ENCODE data around the gene ASTN2.

Gene ASTN2

DNA sequence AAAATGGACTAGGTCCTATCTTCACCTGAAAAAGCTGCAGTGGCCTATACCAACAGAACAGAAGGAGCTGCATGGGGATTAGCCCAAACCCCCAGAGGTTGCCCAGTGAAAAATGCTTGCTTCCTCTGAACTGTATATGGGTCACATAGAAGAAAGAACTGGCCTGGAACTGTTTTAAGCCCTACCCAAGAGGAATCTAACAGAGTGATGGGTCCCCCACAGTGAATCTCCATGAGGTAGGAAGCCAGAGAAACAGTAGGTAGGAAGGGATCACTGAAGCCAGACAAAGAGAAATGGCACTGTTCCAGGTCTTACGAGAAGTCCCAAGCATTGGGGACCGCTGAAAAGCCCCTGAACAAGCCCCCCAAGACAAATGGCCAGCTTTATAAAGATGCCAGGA is 756.6 kb downstream of the ASTN2 start:
- H3K4me3 ChIP-seq (ENCODE audit: low read depth, low read length): no peak overlapping the region
- TF ChIP-seq, protein P1, sequence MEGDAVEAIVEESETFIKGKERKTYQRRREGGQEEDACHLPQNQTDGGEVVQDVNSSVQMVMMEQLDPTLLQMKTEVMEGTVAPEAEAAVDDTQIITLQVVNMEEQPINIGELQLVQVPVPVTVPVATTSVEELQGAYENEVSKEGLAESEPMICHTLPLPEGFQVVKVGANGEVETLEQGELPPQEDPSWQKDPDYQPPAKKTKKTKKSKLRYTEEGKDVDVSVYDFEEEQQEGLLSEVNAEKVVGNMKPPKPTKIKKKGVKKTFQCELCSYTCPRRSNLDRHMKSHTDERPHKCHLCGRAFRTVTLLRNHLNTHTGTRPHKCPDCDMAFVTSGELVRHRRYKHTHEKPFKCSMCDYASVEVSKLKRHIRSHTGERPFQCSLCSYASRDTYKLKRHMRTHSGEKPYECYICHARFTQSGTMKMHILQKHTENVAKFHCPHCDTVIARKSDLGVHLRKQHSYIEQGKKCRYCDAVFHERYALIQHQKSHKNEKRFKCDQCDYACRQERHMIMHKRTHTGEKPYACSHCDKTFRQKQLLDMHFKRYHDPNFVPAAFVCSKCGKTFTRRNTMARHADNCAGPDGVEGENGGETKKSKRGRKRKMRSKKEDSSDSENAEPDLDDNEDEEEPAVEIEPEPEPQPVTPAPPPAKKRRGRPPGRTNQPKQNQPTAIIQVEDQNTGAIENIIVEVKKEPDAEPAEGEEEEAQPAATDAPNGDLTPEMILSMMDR (IDR thresholded peaks at IDR 0.05; ENCODE audit: low read depth, low read length, missing control alignments): no peak
- DNase-seq (ENCODE audit: low read depth): no peak

DNA sequence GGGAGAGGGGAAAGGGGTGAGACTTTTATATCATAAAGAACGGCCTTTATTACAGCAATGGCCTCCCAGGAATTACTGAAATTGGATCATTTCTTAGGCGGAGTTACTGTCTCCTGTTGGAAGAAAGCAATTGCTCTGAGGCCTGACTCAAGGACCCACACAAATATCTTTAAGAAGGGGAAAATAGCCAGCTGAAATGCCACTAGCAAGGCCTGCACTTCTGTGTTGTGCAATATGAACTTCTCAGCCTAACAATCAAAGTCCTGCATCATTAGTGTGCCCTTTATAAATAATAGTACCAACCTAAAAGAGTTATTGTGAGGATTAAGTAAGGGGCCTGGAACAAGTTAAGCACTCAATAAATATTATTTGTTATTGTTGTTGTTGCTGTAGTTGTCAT is 757.9 kb downstream of the ASTN2 start:
- no peak overlapping the region for H3K4me3 ChIP-seq (ENCODE audit: low read depth, low read length)
- TF ChIP-seq, protein P1 (IDR thresholded peaks at IDR 0.05; ENCODE audit: low read depth, low read length, missing control alignments): no peak
- DNase-seq (ENCODE audit: low read depth): no peak

DNA sequence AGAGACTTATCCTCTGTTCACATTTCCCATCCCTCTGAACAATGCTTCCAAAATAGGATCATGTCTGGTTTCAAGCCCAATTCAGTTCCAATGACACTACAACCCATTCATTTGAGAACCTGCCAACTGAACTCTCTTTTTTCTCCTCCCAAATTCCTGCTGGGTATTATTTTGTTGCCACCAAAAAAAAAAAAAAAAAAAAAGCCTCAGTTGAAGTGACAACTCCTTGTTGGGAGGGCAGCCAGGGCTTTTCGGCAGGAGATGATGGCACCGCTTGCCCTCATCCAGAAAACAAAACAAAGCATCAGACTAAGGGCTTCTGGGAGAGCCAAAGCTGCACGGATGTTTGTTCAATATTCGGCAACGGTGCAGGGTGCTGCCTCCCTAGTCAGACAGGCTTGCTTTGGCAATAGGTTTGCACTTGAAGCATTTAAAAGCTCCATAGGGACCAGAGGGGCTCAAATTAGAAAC is 758.3 kb downstream of the ASTN2 start:
- DNase-seq (ENCODE audit: low read depth): no peak
- no peak overlapping the region for H3K4me3 ChIP-seq (ENCODE audit: low read depth, low read length)
- TF ChIP-seq, protein P1 (IDR thresholded peaks at IDR 0.05; ENCODE audit: low read depth, low read length, missing control alignments): no peak

DNA sequence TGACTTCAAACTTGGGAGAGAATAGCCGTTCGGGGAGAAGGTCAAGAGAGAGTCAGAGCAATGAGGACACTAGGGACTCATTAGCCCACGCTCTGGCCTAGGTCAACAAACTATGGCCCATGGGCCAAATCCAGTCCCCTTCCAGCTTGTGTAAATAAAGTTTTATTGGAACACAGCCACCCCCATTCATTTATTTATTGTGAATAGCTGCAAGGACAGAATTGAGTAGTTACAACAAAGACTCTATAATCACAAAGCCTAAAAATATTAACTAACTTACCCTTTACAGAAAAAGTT is 760.9 kb downstream of the ASTN2 start:
- H3K4me3 ChIP-seq (ENCODE audit: low read depth, low read length): no peak overlapping the region
- no peak for DNase-seq (ENCODE audit: low read depth)
- TF ChIP-seq, protein P1 (IDR thresholded peaks at IDR 0.05; ENCODE audit: low read depth, low read length, missing control alignments): no peak

DNA sequence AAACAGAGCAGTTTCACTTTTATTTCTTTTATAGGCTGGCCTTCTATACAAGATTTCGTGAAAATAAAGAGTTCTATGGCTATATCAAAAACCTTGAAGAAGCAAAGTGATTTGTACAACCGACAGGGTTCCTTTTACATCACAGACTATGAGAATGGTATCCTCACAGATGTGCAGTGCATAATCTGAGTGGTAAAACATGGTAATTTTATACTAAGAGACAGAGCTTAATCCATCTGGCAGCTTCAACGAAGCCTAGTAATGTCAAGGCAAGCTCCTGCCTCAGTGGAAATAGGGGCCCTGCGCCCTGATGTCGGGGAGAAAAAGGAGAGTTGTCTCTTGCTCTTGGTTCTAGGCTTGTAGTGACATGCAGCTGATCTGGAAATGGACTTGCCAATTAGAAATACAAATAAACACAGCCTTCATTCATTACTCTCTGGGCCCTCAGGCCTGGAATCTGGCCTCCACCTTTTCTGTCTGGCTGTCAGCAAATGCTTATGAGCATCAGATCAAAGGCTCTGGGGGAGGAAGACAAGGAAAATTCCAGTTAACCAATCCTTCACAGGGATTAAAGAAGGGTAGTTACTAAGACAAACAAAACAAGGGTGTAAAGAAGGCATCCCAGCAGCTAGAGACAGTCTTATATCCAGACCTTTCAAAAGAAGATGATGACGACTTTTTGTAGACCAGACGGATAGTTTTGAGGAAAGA is 761.4 kb downstream of the ASTN2 start:
- TF ChIP-seq, protein P1 (IDR thresholded peaks at IDR 0.05; ENCODE audit: low read depth, low read length, missing control alignments): no peak
- H3K4me3 ChIP-seq (ENCODE audit: low read depth, low read length): no peak overlapping the region
- DNase-seq (ENCODE audit: low read depth): no peak

DNA sequence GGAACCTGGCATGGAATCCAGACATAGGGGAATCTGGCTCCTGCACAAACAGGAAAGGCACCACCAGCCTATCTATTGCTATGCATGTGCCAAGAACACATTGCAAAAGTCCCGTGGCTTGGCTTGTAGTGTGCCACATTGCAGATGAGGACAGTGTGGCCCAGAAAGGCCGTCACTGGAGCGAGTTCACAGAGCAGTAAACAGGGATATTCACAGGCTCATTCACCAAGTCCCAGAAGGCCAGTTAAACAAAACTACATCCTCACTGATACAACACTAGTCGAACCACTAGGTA is 767.4 kb downstream of the ASTN2 start:
- no peak for DNase-seq (ENCODE audit: low read depth)
- TF ChIP-seq, protein P1 (IDR thresholded peaks at IDR 0.05; ENCODE audit: low read depth, low read length, missing control alignments): no peak
- no peak overlapping the region for H3K4me3 ChIP-seq (ENCODE audit: low read depth, low read length)

Measured in GM12864 (cell line).